SK-N-SH (cell line): ENCODE measurements around the gene EIF3B. TPM values are rescaled to one million over a fixed set of nuclear protein-coding genes. Genes with fewer than 3 reads are reported as not detected.

ENCODE experiments used
- CTCF ChIA-PET: fragments of 300-600, 350-600 bp; formaldehyde crosslinking; extraction: SDS; loops from one replicate; lab custom pipeline; 2021; lab: Yijun Ruan, JAX
- POLR2A ChIA-PET: fragments of 350-600 bp; sonication (Branson Sonifier 250); formaldehyde crosslinking; extraction: SDS; loops from one replicate; lab custom pipeline; 2020; ENCODE audit warnings: antibody characterized with exemption, inconsistent platforms; lab: Yijun Ruan, JAX
- DNase-seq: peaks from one replicate; pipeline ENCODE4 v3.0.0; 2012
- H2AFZ ChIP-seq: fragments of 200-600 bp; sonication (generic); 2 replicates; pipeline ENCODE4 v1.8.1; 2016; ENCODE audit warnings: antibody characterized with exemption, mild to moderate bottlenecking, low read depth
- H3F3A ChIP-seq: fragments of 200-600 bp; sonication (generic); replicated peaks from 2 replicates; pipeline ENCODE3; 2016; ENCODE audit warnings: antibody characterized with exemption, mild to moderate bottlenecking; ENCODE audit not compliant: insufficient read depth
- H3K27ac ChIP-seq, 2 experiments: fragments of 200-500 bp in 1 of 2; fragments of 200-600 bp in 1 of 2; sonication (Bioruptor generic) in 1 of 2; sonication (generic), shearing (Covaris generic) in 1 of 2; 2 replicates each; pipeline versions ENCODE4 v1.5.1 to v1.6.1; 2014 to 2016; ENCODE audit warnings: low read depth in 2 of 2, inconsistent platforms in 1 of 2, low read length in 1 of 2, mild to moderate bottlenecking in 1 of 2, mixed read lengths in 1 of 2
- H3K27me3 ChIP-seq: fragments of 200-600 bp; sonication (generic), shearing (Covaris generic); 2 replicates; pipeline ENCODE4 v1.6.1; 2016; ENCODE audit warnings: mixed run types; ENCODE audit not compliant: insufficient read depth
- H3K36me3 ChIP-seq, 2 experiments: fragments of 200-500 bp in 1 of 2; fragments of 200-600 bp in 1 of 2; sonication (Bioruptor generic) in 1 of 2; sonication (generic) in 1 of 2; replicated peaks in 1 of 2; 2 replicates each; pipeline versions ENCODE3 to v1.5.1; 2014 to 2016; ENCODE audit warnings: low read length in 1 of 2, mild to moderate bottlenecking in 1 of 2; ENCODE audit not compliant: insufficient read depth in 2 of 2, control insufficient read depth in 1 of 2
- H3K4me1 ChIP-seq, 2 experiments: fragments of 200-500 bp in 1 of 2; fragments of 200-600 bp in 1 of 2; sonication (Bioruptor generic) in 1 of 2; sonication (generic), shearing (Covaris generic) in 1 of 2; 2 replicates each; pipeline versions ENCODE4 v1.5.1 to v1.6.1; 2014 to 2016; ENCODE audit warnings: low read depth in 1 of 2, low read length in 1 of 2, mixed run types in 1 of 2; ENCODE audit not compliant: insufficient read depth in 2 of 2, control insufficient read depth in 1 of 2
- H3K4me2 ChIP-seq: fragments of 200-600 bp; sonication (generic), shearing (Covaris generic); 2 replicates; pipeline ENCODE4 v1.6.1; 2017; ENCODE audit warnings: mixed run types
- H3K4me3 ChIP-seq, 2 experiments: fragments of 200-500 bp in 1 of 2; fragments of 200-600 bp in 1 of 2; sonication (Bioruptor generic) in 1 of 2; sonication (generic), shearing (Covaris generic) in 1 of 2; 2 replicates each; pipeline versions ENCODE4 v1.5.1 to v1.8.1; 2014 to 2016; ENCODE audit warnings: low read depth in 2 of 2, inconsistent platforms in 1 of 2, low read length in 1 of 2, mild to moderate bottlenecking in 1 of 2, mixed read lengths in 1 of 2, moderate library complexity in 1 of 2
- H3K79me2 ChIP-seq: fragments of 200-600 bp; sonication (generic); 2 replicates; pipeline ENCODE4 v1.8.1; 2017; ENCODE audit warnings: mild to moderate bottlenecking; ENCODE audit not compliant: insufficient read depth
- H3K9ac ChIP-seq: fragments of 200-600 bp; sonication (generic); 2 replicates; pipeline ENCODE4 v1.6.1; 2017; ENCODE audit warnings: mixed run types
- H3K9me2 ChIP-seq: fragments of 200-600 bp; sonication (generic); 2 replicates; pipeline ENCODE4 v1.6.1; 2017; ENCODE audit warnings: mixed run types
- H3K9me3 ChIP-seq: fragments of 200-600 bp; sonication (generic); 2 replicates; pipeline ENCODE4 v1.6.1; 2017; ENCODE audit warnings: mixed run types, mild to moderate bottlenecking, moderate library complexity
- H4K20me1 ChIP-seq: fragments of 200-600 bp; sonication (generic); 2 replicates; pipeline ENCODE4 v1.6.1; 2017; ENCODE audit warnings: mild to moderate bottlenecking, mixed run types; ENCODE audit not compliant: insufficient read depth
- EP300 ChIP-seq, 2 experiments: IDR thresholded peaks; 2 replicates each; pipeline versions ENCODE4 v1.4.0 to v1.6.1; 2012; ENCODE audit warnings: borderline replicate concordance in 1 of 2, low read depth in 1 of 2, low read length in 1 of 2
- EZH2phosphoT487 ChIP-seq: fragments of 200-600 bp; sonication (generic); IDR thresholded peaks from 2 replicates; pipeline ENCODE4 v1.6.1; 2017; ENCODE audit warnings: low read depth, mixed run types, mild to moderate bottlenecking, antibody characterized with exemption, moderate library complexity, borderline replicate concordance
- FOSL2 ChIP-seq: IDR thresholded peaks from 2 replicates; pipeline ENCODE4 v1.4.0; 2012; ENCODE audit warnings: low read depth, mild to moderate bottlenecking, moderate library complexity, borderline replicate concordance
- FOXJ3 ChIP-seq: sonication (generic); formaldehyde crosslinking; IDR thresholded peaks from 2 replicates; pipeline ENCODE4 v1.5.1; 2020; ENCODE audit warnings: mild to moderate bottlenecking, missing genetic modification reagents
- GATA2 ChIP-seq: sonication (generic); formaldehyde crosslinking; IDR thresholded peaks from 2 replicates; pipeline ENCODE4 v1.5.0; 2020; ENCODE audit warnings: mild to moderate bottlenecking, missing genetic modification reagents
- IRF3 ChIP-seq: fragments of 150-350 bp; IDR thresholded peaks from 2 replicates; pipeline ENCODE4 v1.6.1; 2016; ENCODE audit warnings: mild to moderate bottlenecking, low read depth, low read length
- MAX ChIP-seq: IDR thresholded peaks from 2 replicates; pipeline ENCODE4 v1.4.0; 2012; ENCODE audit warnings: low read depth
- MXI1 ChIP-seq: IDR thresholded peaks from 2 replicates; pipeline ENCODE4 v1.6.1; 2012; ENCODE audit warnings: mild to moderate bottlenecking, low read depth, low read length, improper control_type of control experiment
- RCOR1 ChIP-seq: fragments of 150-350 bp; IDR thresholded peaks from 2 replicates; pipeline ENCODE4 v1.6.1; 2017; ENCODE audit warnings: antibody characterized with exemption, low read length
- REST ChIP-seq: IDR thresholded peaks from 2 replicates; pipeline ENCODE4 v1.6.1; 2012; ENCODE audit warnings: mild to moderate bottlenecking, low read depth, low read length, moderate library complexity
- SIN3A ChIP-seq: IDR thresholded peaks from 2 replicates; pipeline ENCODE4 v1.6.1; 2012; ENCODE audit warnings: low read depth, mild to moderate bottlenecking, low read length, moderate library complexity, borderline replicate concordance
- TCF12 ChIP-seq: IDR thresholded peaks from 2 replicates; pipeline ENCODE4 v1.4.0; 2012
- TEAD4 ChIP-seq: IDR thresholded peaks from 2 replicates; pipeline ENCODE4 v1.4.0; 2012; ENCODE audit warnings: mild to moderate bottlenecking, borderline replicate concordance; ENCODE audit not compliant: insufficient read depth
- USF1 ChIP-seq: IDR thresholded peaks from 2 replicates; pipeline ENCODE4 v1.4.0; 2012; ENCODE audit warnings: low read depth, borderline replicate concordance
- YY1 ChIP-seq: IDR thresholded peaks from 2 replicates; pipeline ENCODE4 v1.4.0; 2012; ENCODE audit warnings: low read depth, mild to moderate bottlenecking
- ZBTB33 ChIP-seq: IDR thresholded peaks from 2 replicates; pipeline ENCODE4 v1.4.0; 2012; ENCODE audit warnings: low read depth, borderline replicate concordance
- WGBS: methylation state at CpG from one replicate; pipeline ENCODE4 v1.1.6; 2017; ENCODE audit warnings: low lambda C conversion rate; 5-methylcytosine and 5-hydroxymethylcytosine counted together
- polyA plus RNA-seq, 3 experiments: library from polyadenylated mRNA; depleted of rRNA; stranded (reverse); fragments of >200 nt; gene quantifications; 2 replicates each; pipeline ENCODE4 v1.2.3, GENCODE V29; 2012

Gene EIF3B
- polyA plus RNA-seq, 1 of the 3 experiments (the other 2 are of a cell fraction) = 151 TPM

GRCh38 chr7:2421943-2422310, 67.3 kb downstream of the EIF3B start:
- no peak overlapping the region for H3K4me3 ChIP-seq
- H3K36me3 ChIP-seq = no peaks in the 10 kb centered on the region
- peaks cover 21% of the 10 kb centered on the region for H3K79me2 ChIP-seq
- TF ChIP-seq USF1 (no peak), TEAD4 (no peak), FOXJ3 (no peak), YY1 (no peak), GATA2 (CRISPR knock-in tag) (no peak), TCF12 (no peak), REST (no peak), SIN3A (no peak), IRF3 (no peak), FOSL2 (no peak), EP300 (IDR thresholded peaks at IDR 0.05; ENCODE audit: borderline replicate concordance in 1 of 2, low read depth in 1 of 2, low read length in 1 of 2) (no peak), ZBTB33 (no peak), EZH2phosphoT487 (no peak), RCOR1 (no peak), MAX (no peak), MXI1 (no peak)
- H3K27ac ChIP-seq = no peak overlapping the region
- no peaks in the 10 kb centered on the region for H3K9me3 ChIP-seq
- no peaks in the 10 kb centered on the region for H3F3A ChIP-seq
- H4K20me1 ChIP-seq = no peaks in the 10 kb centered on the region
- POLR2A ChIA-PET = no interaction called here
- no peak overlapping the region for H3K9ac ChIP-seq
- DNase-seq = no peak
- WGBS = 95% methylated on average over 9 of the region's 9 CpGs
- H2AFZ ChIP-seq = no peak overlapping the region
- CTCF ChIA-PET = interaction anchor here (1.2 to 1.3 kb wide), 2 partner anchors 11 to 29 kb away, joined by 3 to 4 read pairs; no protein-coding TSS in a partner anchor
- H3K9me2 ChIP-seq = no peaks in the 10 kb centered on the region
- H3K4me2 ChIP-seq = no peak overlapping the region
- H3K27me3 ChIP-seq = no peaks in the 10 kb centered on the region
- no peaks in the 10 kb centered on the region; a peak in 1 of 4 replicates for H3K4me1 ChIP-seq
